HEK293 (cell line): ENCODE data around the gene CENPA.

Experiments
- CTCF ChIA-PET: fragments of 350-600 bp; formaldehyde crosslinking; extraction: SDS; loops from one replicate; lab custom pipeline; 2021; ENCODE audit warnings: antibody characterized with exemption; lab: Yijun Ruan, JAX
- POLR2A ChIA-PET: fragments of 300-600 bp; formaldehyde crosslinking; extraction: SDS; loops from one replicate; lab custom pipeline; 2020; ENCODE audit warnings: antibody characterized with exemption, inconsistent platforms; lab: Yijun Ruan, JAX
- H3K27ac ChIP-seq: fragments of 200-500 bp; sonication (Bioruptor generic); 2 replicates; pipeline ENCODE4 v1.5.1; 2014; ENCODE audit warnings: low read depth, low read length, control low read depth, inconsistent platforms; ENCODE audit errors: extremely low read depth
- H3K36me3 ChIP-seq, 2 experiments: fragments of 200-500 bp in 1 of 2; sonication (Bioruptor generic) in 1 of 2; 1 replicate in 1 of 2; 2 replicates in 1 of 2; pipeline ENCODE4 v1.5.1; 2014 to 2017; ENCODE audit warnings: inconsistent platforms in 2 of 2, low read length in 2 of 2; ENCODE audit not compliant: control insufficient read depth in 2 of 2, insufficient read depth in 1 of 2
- H3K4me1 ChIP-seq: fragments of 200-500 bp; sonication (Bioruptor generic); 2 replicates; pipeline ENCODE4 v1.5.1; 2014; ENCODE audit warnings: mild to moderate bottlenecking, low read length, inconsistent platforms; ENCODE audit not compliant: control insufficient read depth, insufficient read depth
- H3K4me3 ChIP-seq: 2 replicates; pipeline ENCODE4 v1.5.1; 2011; ENCODE audit warnings: low read depth, mild to moderate bottlenecking, control low read depth, low read length, moderate library complexity
- H3K9me3 ChIP-seq: fragments of 200-500 bp; sonication (Bioruptor generic); 2 replicates; pipeline ENCODE4 v1.5.1; 2014; ENCODE audit warnings: low read depth, low read length, inconsistent platforms; ENCODE audit not compliant: control insufficient read depth, insufficient read depth
- AEBP2 ChIP-seq: fragments of 450-650 bp; formaldehyde crosslinking; IDR thresholded peaks from 2 replicates; pipeline ENCODE4 v1.5.1; 2016; ENCODE audit warnings: missing biosample characterization, missing genetic modification characterization, borderline replicate concordance
- EGR2 ChIP-seq: fragments of 450-650 bp; formaldehyde crosslinking; IDR thresholded peaks from 2 replicates; pipeline ENCODE4 v1.5.1; 2016; ENCODE audit warnings: low read depth, missing biosample characterization, missing genetic modification characterization
- GFI1B ChIP-seq: fragments of 450-650 bp; formaldehyde crosslinking; IDR thresholded peaks from 2 replicates; pipeline ENCODE4 v1.5.1; 2016; ENCODE audit warnings: missing biosample characterization, missing genetic modification characterization
- GLIS1 ChIP-seq: fragments of 450-650 bp; formaldehyde crosslinking; IDR thresholded peaks from 2 replicates; pipeline ENCODE4 v1.5.1; 2016; ENCODE audit warnings: missing biosample characterization, missing genetic modification characterization
- KLF17 ChIP-seq: fragments of 450-650 bp; formaldehyde crosslinking; IDR thresholded peaks from 2 replicates; pipeline ENCODE4 v1.5.1; 2016; ENCODE audit warnings: missing biosample characterization, missing genetic modification characterization
- WT1 ChIP-seq: fragments of 450-650 bp; formaldehyde crosslinking; IDR thresholded peaks from 2 replicates; pipeline ENCODE4 v1.5.1; 2016; ENCODE audit warnings: missing biosample characterization, missing genetic modification characterization
- ZBTB48 ChIP-seq: fragments of 450-650 bp; formaldehyde crosslinking; IDR thresholded peaks from 2 replicates; pipeline ENCODE4 v1.5.1; 2016; ENCODE audit warnings: missing biosample characterization, missing genetic modification characterization
- ZBTB6 ChIP-seq: fragments of 450-650 bp; formaldehyde crosslinking; IDR thresholded peaks from 2 replicates; pipeline ENCODE4 v1.5.1; 2017; ENCODE audit warnings: missing biosample characterization, missing genetic modification characterization
- ZNF146 ChIP-seq: fragments of 450-650 bp; formaldehyde crosslinking; IDR thresholded peaks from 2 replicates; pipeline ENCODE4 v1.5.1; 2016; ENCODE audit warnings: missing biosample characterization, missing genetic modification characterization
- ZNF221 ChIP-seq: fragments of 450-650 bp; formaldehyde crosslinking; IDR thresholded peaks from 2 replicates; pipeline ENCODE4 v1.5.1; 2017; ENCODE audit warnings: missing biosample characterization, missing genetic modification characterization, borderline replicate concordance
- ZNF335 ChIP-seq: fragments of 450-650 bp; formaldehyde crosslinking; conservative IDR thresholded peaks from 2 replicates; pipeline ENCODE4 v1.5.1; 2016; ENCODE audit warnings: missing biosample characterization, missing genetic modification characterization
- ZNF398 ChIP-seq: fragments of 450-650 bp; formaldehyde crosslinking; IDR thresholded peaks from 2 replicates; pipeline ENCODE4 v1.5.1; 2017; ENCODE audit warnings: missing biosample characterization, missing genetic modification characterization
- ZNF423 ChIP-seq: fragments of 450-650 bp; formaldehyde crosslinking; IDR thresholded peaks from 2 replicates; pipeline ENCODE4 v1.5.1; 2016; ENCODE audit warnings: missing biosample characterization, missing genetic modification characterization
- ZNF549 ChIP-seq: fragments of 450-650 bp; IDR thresholded peaks from 2 replicates; pipeline ENCODE4 v1.5.1; 2018; ENCODE audit warnings: missing biosample characterization, missing genetic modification characterization, mild to moderate bottlenecking, inconsistent platforms, moderate library complexity
- ZNF785 ChIP-seq: fragments of 450-650 bp; formaldehyde crosslinking; IDR thresholded peaks from 2 replicates; pipeline ENCODE4 v1.5.1; 2016; ENCODE audit warnings: missing biosample characterization, missing genetic modification characterization
- TF ChIP-seq, protein P1 (sequence below): fragments of 450-650 bp; IDR thresholded peaks from 2 replicates; pipeline ENCODE4 v1.5.1; 2018; ENCODE audit warnings: missing biosample characterization, missing genetic modification characterization
- TF ChIP-seq, protein P2 (sequence below): fragments of 450-650 bp; formaldehyde crosslinking; IDR thresholded peaks from 2 replicates; pipeline ENCODE4 v1.5.1; 2016; ENCODE audit warnings: missing biosample characterization, missing genetic modification characterization
- TF ChIP-seq, protein P3 (sequence below): fragments of 450-650 bp; formaldehyde crosslinking; IDR thresholded peaks from 2 replicates; pipeline ENCODE4 v1.5.1; 2016; ENCODE audit warnings: missing biosample characterization, missing genetic modification characterization

The CENPA gene

DNA sequence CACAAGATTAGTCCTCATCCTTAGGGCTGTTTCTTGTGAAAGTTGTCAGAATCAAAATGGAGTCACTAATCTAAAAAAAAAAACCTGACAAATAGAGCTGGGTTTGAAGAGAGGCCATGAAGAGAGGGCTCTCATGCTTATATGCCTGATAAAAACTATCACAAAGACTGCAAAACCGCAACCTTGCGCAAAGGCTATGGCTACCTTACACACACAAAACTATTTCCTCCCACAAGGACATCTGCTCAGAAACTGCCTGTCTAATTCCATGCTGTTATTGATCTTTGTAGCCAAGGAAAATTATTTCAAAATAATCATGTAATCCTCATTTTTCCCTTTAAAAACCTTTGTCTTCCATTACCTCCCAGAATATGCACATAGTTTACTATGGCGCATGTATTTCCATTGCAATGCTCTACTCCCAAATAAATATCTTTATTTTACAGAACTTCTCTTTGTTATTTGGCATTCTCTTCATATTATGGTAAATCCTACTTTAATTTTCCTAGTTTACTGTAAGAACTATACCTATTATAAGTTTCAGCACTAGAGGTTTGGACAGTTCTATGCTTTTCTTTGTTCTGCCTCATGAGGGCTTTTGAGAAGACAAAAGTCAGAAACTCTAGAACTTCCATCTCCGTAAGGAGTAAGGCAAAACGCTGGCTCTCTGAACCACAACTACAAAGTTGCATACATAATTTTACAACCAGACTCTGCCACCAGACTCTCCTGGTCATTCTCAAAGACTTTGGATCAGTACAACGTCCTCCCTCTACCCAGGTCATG lies 52.5 kb downstream of the CENPA start:
- CTCF ChIA-PET: no interaction called here

GRCh38 chr2:26840937-26841610 lies 55.2 kb downstream of the CENPA start:
- POLR2A ChIA-PET: no interaction called here
- no peaks in the 10 kb centered on the region for H3K36me3 ChIP-seq
- CTCF ChIA-PET: interaction anchor here (0.6 to 2.6 kb wide), 7 partner anchors 15 to 326 kb away, joined by 3 to 13 read pairs (median 7); no protein-coding TSS in a partner anchor
- TF ChIP-seq ZNF335 (tag by site-specific recombination) (no peak), GFI1B (tag by site-specific recombination) (no peak), ZNF549 (tag by site-specific recombination) (no peak), ZBTB6 (tag by site-specific recombination) (no peak), EGR2 (tag by site-specific recombination) (no peak), ZNF398 (tag by site-specific recombination) (no peak), GLIS1 (tag by site-specific recombination) (no peak), ZNF423 (tag by site-specific recombination) (no peak), AEBP2 (tag by site-specific recombination) (no peak), ZBTB48 (no peak), WT1 (tag by site-specific recombination) (no peak), ZNF146 (tag by site-specific recombination) (no peak), ZNF785 (tag by site-specific recombination) (no peak), KLF17 (tag by site-specific recombination) (no peak)
- TF ChIP-seq, protein P1, sequence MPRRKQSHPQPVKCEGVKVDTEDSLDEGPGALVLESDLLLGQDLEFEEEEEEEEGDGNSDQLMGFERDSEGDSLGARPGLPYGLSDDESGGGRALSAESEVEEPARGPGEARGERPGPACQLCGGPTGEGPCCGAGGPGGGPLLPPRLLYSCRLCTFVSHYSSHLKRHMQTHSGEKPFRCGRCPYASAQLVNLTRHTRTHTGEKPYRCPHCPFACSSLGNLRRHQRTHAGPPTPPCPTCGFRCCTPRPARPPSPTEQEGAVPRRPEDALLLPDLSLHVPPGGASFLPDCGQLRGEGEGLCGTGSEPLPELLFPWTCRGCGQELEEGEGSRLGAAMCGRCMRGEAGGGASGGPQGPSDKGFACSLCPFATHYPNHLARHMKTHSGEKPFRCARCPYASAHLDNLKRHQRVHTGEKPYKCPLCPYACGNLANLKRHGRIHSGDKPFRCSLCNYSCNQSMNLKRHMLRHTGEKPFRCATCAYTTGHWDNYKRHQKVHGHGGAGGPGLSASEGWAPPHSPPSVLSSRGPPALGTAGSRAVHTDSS (tag by site-specific recombination): no peak
- TF ChIP-seq, protein P2, sequence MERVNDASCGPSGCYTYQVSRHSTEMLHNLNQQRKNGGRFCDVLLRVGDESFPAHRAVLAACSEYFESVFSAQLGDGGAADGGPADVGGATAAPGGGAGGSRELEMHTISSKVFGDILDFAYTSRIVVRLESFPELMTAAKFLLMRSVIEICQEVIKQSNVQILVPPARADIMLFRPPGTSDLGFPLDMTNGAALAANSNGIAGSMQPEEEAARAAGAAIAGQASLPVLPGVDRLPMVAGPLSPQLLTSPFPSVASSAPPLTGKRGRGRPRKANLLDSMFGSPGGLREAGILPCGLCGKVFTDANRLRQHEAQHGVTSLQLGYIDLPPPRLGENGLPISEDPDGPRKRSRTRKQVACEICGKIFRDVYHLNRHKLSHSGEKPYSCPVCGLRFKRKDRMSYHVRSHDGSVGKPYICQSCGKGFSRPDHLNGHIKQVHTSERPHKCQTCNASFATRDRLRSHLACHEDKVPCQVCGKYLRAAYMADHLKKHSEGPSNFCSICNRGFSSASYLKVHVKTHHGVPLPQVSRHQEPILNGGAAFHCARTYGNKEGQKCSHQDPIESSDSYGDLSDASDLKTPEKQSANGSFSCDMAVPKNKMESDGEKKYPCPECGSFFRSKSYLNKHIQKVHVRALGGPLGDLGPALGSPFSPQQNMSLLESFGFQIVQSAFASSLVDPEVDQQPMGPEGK: no peak

More for the DNA sequence above, 52.5 kb downstream of the CENPA start:
- H3K9me3 ChIP-seq: no peaks in the 10 kb centered on the region
- H3K27ac ChIP-seq: no peak overlapping the region
- no peaks in the 10 kb centered on the region for H3K4me1 ChIP-seq
- no peak overlapping the region for H3K4me3 ChIP-seq
- POLR2A ChIA-PET: no interaction called here
- H3K36me3 ChIP-seq: no peaks in the 10 kb centered on the region
- TF ChIP-seq, protein P3, sequence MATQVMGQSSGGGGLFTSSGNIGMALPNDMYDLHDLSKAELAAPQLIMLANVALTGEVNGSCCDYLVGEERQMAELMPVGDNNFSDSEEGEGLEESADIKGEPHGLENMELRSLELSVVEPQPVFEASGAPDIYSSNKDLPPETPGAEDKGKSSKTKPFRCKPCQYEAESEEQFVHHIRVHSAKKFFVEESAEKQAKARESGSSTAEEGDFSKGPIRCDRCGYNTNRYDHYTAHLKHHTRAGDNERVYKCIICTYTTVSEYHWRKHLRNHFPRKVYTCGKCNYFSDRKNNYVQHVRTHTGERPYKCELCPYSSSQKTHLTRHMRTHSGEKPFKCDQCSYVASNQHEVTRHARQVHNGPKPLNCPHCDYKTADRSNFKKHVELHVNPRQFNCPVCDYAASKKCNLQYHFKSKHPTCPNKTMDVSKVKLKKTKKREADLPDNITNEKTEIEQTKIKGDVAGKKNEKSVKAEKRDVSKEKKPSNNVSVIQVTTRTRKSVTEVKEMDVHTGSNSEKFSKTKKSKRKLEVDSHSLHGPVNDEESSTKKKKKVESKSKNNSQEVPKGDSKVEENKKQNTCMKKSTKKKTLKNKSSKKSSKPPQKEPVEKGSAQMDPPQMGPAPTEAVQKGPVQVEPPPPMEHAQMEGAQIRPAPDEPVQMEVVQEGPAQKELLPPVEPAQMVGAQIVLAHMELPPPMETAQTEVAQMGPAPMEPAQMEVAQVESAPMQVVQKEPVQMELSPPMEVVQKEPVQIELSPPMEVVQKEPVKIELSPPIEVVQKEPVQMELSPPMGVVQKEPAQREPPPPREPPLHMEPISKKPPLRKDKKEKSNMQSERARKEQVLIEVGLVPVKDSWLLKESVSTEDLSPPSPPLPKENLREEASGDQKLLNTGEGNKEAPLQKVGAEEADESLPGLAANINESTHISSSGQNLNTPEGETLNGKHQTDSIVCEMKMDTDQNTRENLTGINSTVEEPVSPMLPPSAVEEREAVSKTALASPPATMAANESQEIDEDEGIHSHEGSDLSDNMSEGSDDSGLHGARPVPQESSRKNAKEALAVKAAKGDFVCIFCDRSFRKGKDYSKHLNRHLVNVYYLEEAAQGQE (tag by site-specific recombination): peak; percentile 84
- no peak for TF ChIP-seq ZNF221 (tag by site-specific recombination)

More at GRCh38 chr2:26840937-26841610, 55.2 kb downstream of the CENPA start:
- Histone ChIP-seq H3K4me1 (no peaks in the 10 kb centered on the region), H3K4me3 (no peak overlapping the region), H3K27ac (no peak overlapping the region), H3K9me3 (no peaks in the 10 kb centered on the region)
